ENCODE results near the gene DNPEP. TPM values are rescaled to one million over a fixed set of nuclear protein-coding genes. Genes with fewer than 3 reads are reported as not detected.
A peak's percentile ranks its signal among the peaks of the same experiment; 100 is the strongest.

Gene DNPEP
- total and polyA plus RNA-seq, 2 of the 4 experiments (the other 2 are of a cell fraction): 74.2 to 89.4 TPM

DNA sequence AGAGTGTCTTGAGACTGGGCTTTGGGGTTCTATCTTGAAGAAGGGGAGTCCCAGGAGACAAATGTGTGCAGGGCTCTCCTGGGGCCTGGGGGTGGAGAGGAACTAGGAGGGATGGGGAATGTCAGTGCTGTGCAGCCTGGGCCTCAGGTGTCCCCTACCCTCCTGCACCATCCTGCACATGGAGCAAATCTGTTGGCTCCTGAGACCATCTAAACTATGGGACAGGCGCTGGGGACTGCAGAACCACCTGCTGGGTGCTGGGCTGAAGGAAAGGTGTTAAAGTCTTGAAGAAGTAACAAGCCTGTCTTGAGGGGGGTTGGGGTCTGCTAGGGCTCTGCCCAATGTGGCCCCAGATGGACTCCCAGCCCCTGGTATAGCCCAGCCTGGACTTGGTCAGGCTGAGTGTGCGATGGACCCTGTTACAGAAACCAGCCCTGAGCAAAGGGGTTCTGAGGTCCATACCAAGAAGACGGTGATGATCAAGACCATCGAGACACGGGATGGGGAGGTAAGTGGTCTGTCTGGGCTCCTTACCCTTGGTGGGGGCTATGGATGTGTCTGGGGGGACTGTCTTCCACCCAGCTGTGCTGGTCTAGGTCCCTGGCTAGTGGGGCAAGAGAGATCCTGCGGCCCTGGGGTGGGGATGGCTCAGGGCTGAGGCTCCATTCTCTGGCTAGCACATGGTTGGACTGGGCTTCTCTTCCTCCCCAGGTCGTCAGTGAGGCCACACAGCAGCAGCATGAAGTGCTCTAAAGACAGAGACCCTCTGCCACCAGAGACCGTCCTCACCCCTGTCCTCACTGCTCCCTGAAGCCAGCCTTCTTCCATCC is 37.7 kb upstream of the DNPEP start:
- no peak overlapping the region for H2BK5ac ChIP-seq (ENCODE audit: low read depth, low read length, poor library complexity, severe bottlenecking)
- no peak overlapping the region for H3K18ac ChIP-seq (ENCODE audit: low read depth, low read length)
- ATAC-seq (ENCODE audit: low read depth) (no peak), DNase-seq (no peak)
- H3K4ac ChIP-seq (ENCODE audit: low read depth, low read length): no peak overlapping the region; the same call in 1 of the 2 replicates
- 93% methylated on average over 3 of the region's 8 CpGs; no CpG with 5 or more reads in 1 of the 2 experiments for WGBS, 2 experiments (ENCODE audit: extremely low coverage in 2 of 2, insufficient read length in 1 of 2)
- no peak overlapping the region for H4K8ac ChIP-seq (ENCODE audit: low read depth in 2 of 2, low read length in 2 of 2)
- H2BK120ac ChIP-seq (ENCODE audit: low read depth, low read length): no peak overlapping the region
- peak overlapping the region; percentile 54 for H2AFZ ChIP-seq (replicated peaks; ENCODE audit: low read length, poor library complexity)
- POLR2A ChIA-PET (ENCODE audit: unreplicated experiment): no interaction called here
- no peak overlapping the region for H2BK20ac ChIP-seq (ENCODE audit: low read depth, low read length)
- H3K36me3 ChIP-seq (ENCODE audit: control insufficient read depth, insufficient read depth, low read length): no peaks in the 10 kb centered on the region
- no peak overlapping the region for H4K5ac ChIP-seq (ENCODE audit: low read depth, low read length)
- H3K4me2 ChIP-seq (ENCODE audit: low read depth, low read length): no peak overlapping the region
- H3K9me1 ChIP-seq (ENCODE audit: insufficient read depth, low read length): peaks cover 6% of the 10 kb centered on the region
- no peak overlapping the region for H3K14ac ChIP-seq (replicated peaks; ENCODE audit: low read depth, low read length)
- peaks cover 3% of the 10 kb centered on the region; the same call in 1 of the 2 replicates for H4K20me1 ChIP-seq (ENCODE audit: insufficient read depth, low read length)
- no peak overlapping the region for H3K56ac ChIP-seq (ENCODE audit: extremely low read depth, insufficient read depth, low read length)
- H2AK5ac ChIP-seq (ENCODE audit: low read depth, low read length): peak overlapping the region; percentile 61; the same call in 1 of the 2 replicates
- H2AK9ac ChIP-seq (replicated peaks; ENCODE audit: low read depth, low read length, poor library complexity): peak overlapping the region; percentile 75
- no peaks in the 10 kb centered on the region for H3K79me1 ChIP-seq (ENCODE audit: low read depth in 1 of 2, low read length in 2 of 2)
- no peak overlapping the region for H4K91ac ChIP-seq (ENCODE audit: insufficient read depth, low read depth, low read length)
- CTCF ChIA-PET: interaction anchor here (1.2 kb wide), 1 partner anchor 104 kb away, joined by 3 read pairs; no protein-coding TSS in a partner anchor
- H3K23ac ChIP-seq (ENCODE audit: low read depth, low read length): no peak overlapping the region
- peaks cover 10% of the 10 kb centered on the region for H3K4me1 ChIP-seq (ENCODE audit: control insufficient read depth, insufficient read depth, low read length)
- in situ Hi-C loops (cut with MboI; ENCODE audit: low sequenced_read_pairs) (no loop called here), intact Hi-C loops (cut with micrococcal nuclease) (no loop called here), dilution Hi-C loops (cut with HindIII; ENCODE audit: low sequenced_read_pairs, unreplicated experiment) (no loop called here)
- no TSS peak for BruUV-seq (replicated peaks)
- H3K9ac ChIP-seq (ENCODE audit: low read depth, low read length): no peak overlapping the region
- no peak overlapping the region for H2BK15ac ChIP-seq (ENCODE audit: low read depth, low read length)
- H3K9me3 ChIP-seq (ENCODE audit: control insufficient read depth, insufficient read depth, low read length): no peaks in the 10 kb centered on the region
- H3K27me3 ChIP-seq (ENCODE audit: control insufficient read depth, insufficient read depth, low read length): no peaks in the 10 kb centered on the region; the same call in 1 of the 2 replicates
- no peak overlapping the region for H3K27ac ChIP-seq (ENCODE audit: insufficient read depth, low read length)
- no peak overlapping the region for H3K4me3 ChIP-seq (ENCODE audit: insufficient read depth, low read depth, low read length)
- TF ChIP-seq, protein P1, sequence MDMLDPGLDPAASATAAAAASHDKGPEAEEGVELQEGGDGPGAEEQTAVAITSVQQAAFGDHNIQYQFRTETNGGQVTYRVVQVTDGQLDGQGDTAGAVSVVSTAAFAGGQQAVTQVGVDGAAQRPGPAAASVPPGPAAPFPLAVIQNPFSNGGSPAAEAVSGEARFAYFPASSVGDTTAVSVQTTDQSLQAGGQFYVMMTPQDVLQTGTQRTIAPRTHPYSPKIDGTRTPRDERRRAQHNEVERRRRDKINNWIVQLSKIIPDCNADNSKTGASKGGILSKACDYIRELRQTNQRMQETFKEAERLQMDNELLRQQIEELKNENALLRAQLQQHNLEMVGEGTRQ (IDR thresholded peaks at IDR 0.05; ENCODE audit: low read depth, low read length): no peak
- no peak for TF ChIP-seq RCOR1 (IDR thresholded peaks at IDR 0.05; ENCODE audit: insufficient replicate concordance, low read length)
- TF ChIP-seq BHLHE40 (IDR thresholded peaks at IDR 0.05; ENCODE audit: low read depth, low read length): no peak
- no peak for TF ChIP-seq CHD1 (IDR thresholded peaks at IDR 0.05; ENCODE audit: low read depth, low read length)
- TF ChIP-seq, protein P2, sequence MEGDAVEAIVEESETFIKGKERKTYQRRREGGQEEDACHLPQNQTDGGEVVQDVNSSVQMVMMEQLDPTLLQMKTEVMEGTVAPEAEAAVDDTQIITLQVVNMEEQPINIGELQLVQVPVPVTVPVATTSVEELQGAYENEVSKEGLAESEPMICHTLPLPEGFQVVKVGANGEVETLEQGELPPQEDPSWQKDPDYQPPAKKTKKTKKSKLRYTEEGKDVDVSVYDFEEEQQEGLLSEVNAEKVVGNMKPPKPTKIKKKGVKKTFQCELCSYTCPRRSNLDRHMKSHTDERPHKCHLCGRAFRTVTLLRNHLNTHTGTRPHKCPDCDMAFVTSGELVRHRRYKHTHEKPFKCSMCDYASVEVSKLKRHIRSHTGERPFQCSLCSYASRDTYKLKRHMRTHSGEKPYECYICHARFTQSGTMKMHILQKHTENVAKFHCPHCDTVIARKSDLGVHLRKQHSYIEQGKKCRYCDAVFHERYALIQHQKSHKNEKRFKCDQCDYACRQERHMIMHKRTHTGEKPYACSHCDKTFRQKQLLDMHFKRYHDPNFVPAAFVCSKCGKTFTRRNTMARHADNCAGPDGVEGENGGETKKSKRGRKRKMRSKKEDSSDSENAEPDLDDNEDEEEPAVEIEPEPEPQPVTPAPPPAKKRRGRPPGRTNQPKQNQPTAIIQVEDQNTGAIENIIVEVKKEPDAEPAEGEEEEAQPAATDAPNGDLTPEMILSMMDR (conservative IDR thresholded peaks at IDR 0.05; ENCODE audit: low read depth, low read length): no peak
- no peak for TF ChIP-seq MAZ (IDR thresholded peaks at IDR 0.05; ENCODE audit: borderline replicate concordance, low read depth, low read length)
- no peak for TF ChIP-seq CEBPB (IDR thresholded peaks at IDR 0.05; ENCODE audit: low read depth, low read length)
- TF ChIP-seq POLR2A (IDR thresholded peaks at IDR 0.05; ENCODE audit: low read depth, low read length): no peak
- TF ChIP-seq, protein P3, sequence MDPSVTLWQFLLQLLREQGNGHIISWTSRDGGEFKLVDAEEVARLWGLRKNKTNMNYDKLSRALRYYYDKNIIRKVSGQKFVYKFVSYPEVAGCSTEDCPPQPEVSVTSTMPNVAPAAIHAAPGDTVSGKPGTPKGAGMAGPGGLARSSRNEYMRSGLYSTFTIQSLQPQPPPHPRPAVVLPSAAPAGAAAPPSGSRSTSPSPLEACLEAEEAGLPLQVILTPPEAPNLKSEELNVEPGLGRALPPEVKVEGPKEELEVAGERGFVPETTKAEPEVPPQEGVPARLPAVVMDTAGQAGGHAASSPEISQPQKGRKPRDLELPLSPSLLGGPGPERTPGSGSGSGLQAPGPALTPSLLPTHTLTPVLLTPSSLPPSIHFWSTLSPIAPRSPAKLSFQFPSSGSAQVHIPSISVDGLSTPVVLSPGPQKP (IDR thresholded peaks at IDR 0.05; ENCODE audit: borderline replicate concordance, low read depth, low read length): no peak
- no peak for TF ChIP-seq SMC3 (IDR thresholded peaks at IDR 0.05; ENCODE audit: low read depth, low read length)
- no peak for TF ChIP-seq RFX5 (IDR thresholded peaks at IDR 0.05; ENCODE audit: low read depth, low read length)
- no peak for TF ChIP-seq MAFK (IDR thresholded peaks at IDR 0.05; ENCODE audit: low read depth, low read length)
- TF ChIP-seq RAD21 (IDR thresholded peaks at IDR 0.05; ENCODE audit: low read length): no peak
- TF ChIP-seq FOS (IDR thresholded peaks at IDR 0.05; ENCODE audit: low read depth, low read length): no peak
- TF ChIP-seq NFE2L2 (IDR thresholded peaks at IDR 0.05; ENCODE audit: low read depth, low read length): no peak

All from IMR-90 (cell line).